Measurements from ENCODE around the gene MYL12B. TPM values are rescaled to one million over a fixed set of nuclear protein-coding genes. Genes with fewer than 3 reads are reported as not detected.

MYL12B gene
- total and polyA plus RNA-seq, 2 experiments from 2014 or later = 519 to 721 TPM

- H3K9me3 ChIP-seq (ENCODE audit: low read depth) = no peaks in the 10 kb centered on the region
- H4K20me1 ChIP-seq (ENCODE audit: insufficient read depth, poor library complexity, severe bottlenecking) = no peaks in the 10 kb centered on the region
- H3K27ac ChIP-seq = peak overlapping the region; percentile 44
- no peaks in the 10 kb centered on the region for H3K79me2 ChIP-seq
- H3K9me2 ChIP-seq (replicated peaks; ENCODE audit: insufficient read depth) = no peaks in the 10 kb centered on the region
- no peaks in the 10 kb centered on the region for H3K36me3 ChIP-seq (replicated peaks; ENCODE audit: insufficient read depth, low read depth)
- H2AFZ ChIP-seq = no peak overlapping the region
- H3K4me2 ChIP-seq = no peak overlapping the region
- H3K27me3 ChIP-seq = no peaks in the 10 kb centered on the region
- 77% methylated on average over 3 of the region's 3 CpGs for WGBS (ENCODE audit: low lambda C conversion rate, missing lambda C conversion rate)
- no peak for DNase-seq (ENCODE audit: low spot score)
- H3K4me3 ChIP-seq = no peak overlapping the region
- TF ChIP-seq EZH2 (IDR thresholded peaks at IDR 0.05; ENCODE audit: borderline replicate concordance) (no peak), EZH2phosphoT487 (IDR thresholded peaks at IDR 0.05; ENCODE audit: low read depth, severe bottlenecking, unreplicated experiment) (no peak)
- TF ChIP-seq, protein P1, sequence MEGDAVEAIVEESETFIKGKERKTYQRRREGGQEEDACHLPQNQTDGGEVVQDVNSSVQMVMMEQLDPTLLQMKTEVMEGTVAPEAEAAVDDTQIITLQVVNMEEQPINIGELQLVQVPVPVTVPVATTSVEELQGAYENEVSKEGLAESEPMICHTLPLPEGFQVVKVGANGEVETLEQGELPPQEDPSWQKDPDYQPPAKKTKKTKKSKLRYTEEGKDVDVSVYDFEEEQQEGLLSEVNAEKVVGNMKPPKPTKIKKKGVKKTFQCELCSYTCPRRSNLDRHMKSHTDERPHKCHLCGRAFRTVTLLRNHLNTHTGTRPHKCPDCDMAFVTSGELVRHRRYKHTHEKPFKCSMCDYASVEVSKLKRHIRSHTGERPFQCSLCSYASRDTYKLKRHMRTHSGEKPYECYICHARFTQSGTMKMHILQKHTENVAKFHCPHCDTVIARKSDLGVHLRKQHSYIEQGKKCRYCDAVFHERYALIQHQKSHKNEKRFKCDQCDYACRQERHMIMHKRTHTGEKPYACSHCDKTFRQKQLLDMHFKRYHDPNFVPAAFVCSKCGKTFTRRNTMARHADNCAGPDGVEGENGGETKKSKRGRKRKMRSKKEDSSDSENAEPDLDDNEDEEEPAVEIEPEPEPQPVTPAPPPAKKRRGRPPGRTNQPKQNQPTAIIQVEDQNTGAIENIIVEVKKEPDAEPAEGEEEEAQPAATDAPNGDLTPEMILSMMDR (IDR thresholded peaks at IDR 0.05; ENCODE audit: poor library complexity) = no peak
- peaks cover 9% of the 10 kb centered on the region for H3K4me1 ChIP-seq (ENCODE audit: insufficient read depth)
Observed at GRCh38 chr18:3225588-3225987, 36.3 kb upstream of the MYL12B start.

DNA sequence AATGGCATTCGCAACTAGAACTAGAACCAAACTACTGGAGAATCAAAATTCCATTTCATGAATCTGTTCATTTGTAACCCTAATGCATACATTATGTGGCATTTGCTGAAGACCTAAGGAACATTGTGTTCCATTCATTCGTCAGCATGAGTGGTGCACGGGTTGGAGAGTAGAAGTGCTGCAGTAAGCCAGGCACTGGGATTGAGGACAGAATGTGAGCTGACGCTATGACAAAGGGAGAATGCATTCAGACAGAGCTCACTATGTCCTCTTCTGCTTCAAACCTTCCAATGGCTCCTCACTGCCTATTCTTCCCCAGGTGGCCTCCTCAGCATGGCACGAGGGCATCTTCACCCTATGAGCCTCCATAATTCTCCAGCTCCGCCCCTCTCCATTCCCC is 35.9 kb upstream of the MYL12B start:
- no peak overlapping the region for H2AFZ ChIP-seq
- H3K4me1 ChIP-seq (ENCODE audit: insufficient read depth) = peaks cover 9% of the 10 kb centered on the region
- TF ChIP-seq, protein P1 (IDR thresholded peaks at IDR 0.05; ENCODE audit: poor library complexity) = no peak
- TF ChIP-seq EZH2phosphoT487 (IDR thresholded peaks at IDR 0.05; ENCODE audit: low read depth, severe bottlenecking, unreplicated experiment) (no peak), EZH2 (IDR thresholded peaks at IDR 0.05; ENCODE audit: borderline replicate concordance) (no peak)
- H3K27me3 ChIP-seq = no peaks in the 10 kb centered on the region
- H4K20me1 ChIP-seq (ENCODE audit: insufficient read depth, poor library complexity, severe bottlenecking) = no peaks in the 10 kb centered on the region
- no peaks in the 10 kb centered on the region for H3K9me2 ChIP-seq (replicated peaks; ENCODE audit: insufficient read depth)
- no peak overlapping the region for H3K4me2 ChIP-seq
- 93% methylated on average over 6 of the region's 6 CpGs for WGBS (ENCODE audit: low lambda C conversion rate, missing lambda C conversion rate)
- no peak overlapping the region for H3K4me3 ChIP-seq
- peak overlapping the region; percentile 44 for H3K27ac ChIP-seq
- no peaks in the 10 kb centered on the region for H3K36me3 ChIP-seq (replicated peaks; ENCODE audit: insufficient read depth, low read depth)
- H3K79me2 ChIP-seq = no peaks in the 10 kb centered on the region
- DNase-seq (ENCODE audit: low spot score) = no peak
- H3K9me3 ChIP-seq (ENCODE audit: low read depth) = no peaks in the 10 kb centered on the region

- Histone ChIP-seq H3K4me2 (no peak overlapping the region), H3K27ac (no peak overlapping the region), H3K36me3 (replicated peaks; ENCODE audit: insufficient read depth, low read depth) (no peaks in the 10 kb centered on the region), H3K79me2 (no peaks in the 10 kb centered on the region), H3K9me2 (replicated peaks; ENCODE audit: insufficient read depth) (no peaks in the 10 kb centered on the region), H3K4me3 (no peak overlapping the region), H3K9me3 (ENCODE audit: low read depth) (no peaks in the 10 kb centered on the region), H3K27me3 (no peaks in the 10 kb centered on the region), H4K20me1 (ENCODE audit: insufficient read depth, poor library complexity, severe bottlenecking) (no peaks in the 10 kb centered on the region), H3K4me1 (ENCODE audit: insufficient read depth) (peaks cover 5% of the 10 kb centered on the region), H2AFZ (no peak overlapping the region)
- TF ChIP-seq, protein P1 (IDR thresholded peaks at IDR 0.05; ENCODE audit: poor library complexity) = no peak
- TF ChIP-seq EZH2phosphoT487 (IDR thresholded peaks at IDR 0.05; ENCODE audit: low read depth, severe bottlenecking, unreplicated experiment) (no peak), EZH2 (IDR thresholded peaks at IDR 0.05; ENCODE audit: borderline replicate concordance) (no peak)
- WGBS (ENCODE audit: low lambda C conversion rate, missing lambda C conversion rate) = 89% methylated on average over 9 of the region's 9 CpGs
- DNase-seq (ENCODE audit: low spot score) = no peak
Observed at GRCh38 chr18:3230401-3231334, 31.3 kb upstream of the MYL12B start.
